ENCODE measurements around the gene MMD. TPM values are rescaled to one million over a fixed set of nuclear protein-coding genes. Genes with fewer than 3 reads are reported as not detected.

MMD gene
- total and polyA plus RNA-seq, 2 of the 13 experiments (the other 11 are each of a cell fraction or from before 2014, with no cell fraction given), result 121 to 225 TPM

DNA sequence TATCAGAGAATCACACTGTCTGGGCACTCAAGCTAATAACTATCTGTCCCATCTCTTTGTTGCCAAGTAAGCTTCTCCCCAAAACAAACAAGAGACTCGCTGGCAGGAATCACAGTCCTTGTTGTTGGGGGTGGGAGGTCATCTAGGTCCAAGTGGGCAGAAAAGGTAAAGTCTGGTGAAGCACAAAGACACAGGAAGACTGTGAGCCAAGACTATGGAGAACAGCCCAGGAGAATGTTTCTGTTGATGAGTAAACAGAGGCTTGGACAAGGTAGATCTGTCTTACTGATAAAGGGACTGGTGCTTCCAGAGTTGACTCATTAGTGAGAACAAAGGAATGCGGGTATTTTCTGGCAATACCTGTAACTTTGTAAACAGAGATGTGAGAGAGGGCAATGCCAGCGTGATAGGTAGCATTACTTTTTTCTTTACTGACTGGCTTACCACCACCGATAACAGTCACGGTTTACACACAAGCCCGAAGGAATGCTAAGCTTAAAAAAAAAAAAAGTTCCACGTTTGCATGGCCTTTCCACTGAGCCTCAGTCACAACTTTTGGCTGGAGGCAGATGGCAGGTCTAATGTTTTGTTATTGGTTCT is 11.5 kb upstream of the MMD start (continued):
- TF ChIP-seq SKIL (CRISPR knock-in tag; IDR thresholded peaks at IDR 0.05; ENCODE audit: borderline replicate concordance) (peak; percentile 75; the same call in 1 of the 2 replicates), ETS1 (CRISPR knock-in tag; IDR thresholded peaks at IDR 0.05) (no peak), TEAD3 (CRISPR knock-in tag; optimal IDR thresholded peaks at IDR 0.05; ENCODE audit: borderline replicate concordance) (peak; percentile 65), HNF4G (IDR thresholded peaks at IDR 0.05; ENCODE audit: borderline replicate concordance, low read depth, low read length) (peak; percentile 23; the same call in 1 of the 2 replicates), HNF4G (CRISPR knock-in tag; IDR thresholded peaks at IDR 0.05; ENCODE audit: borderline replicate concordance, low read depth) (no peak), XRCC5 (optimal IDR thresholded peaks at IDR 0.05; ENCODE audit: low read length) (no peak), ESRRA (CRISPR knock-in tag; IDR thresholded peaks at IDR 0.05; ENCODE audit: low read depth) (no peak), ZNF446 (CRISPR knock-in tag; IDR thresholded peaks at IDR 0.05) (no peak), ASH2L (IDR thresholded peaks at IDR 0.05; ENCODE audit: insufficient read length, low read depth, low read length) (no peak), CBX1 (IDR thresholded peaks at IDR 0.05; ENCODE audit: low read depth) (peak; percentile 63), ZNF749 (CRISPR knock-in tag; IDR thresholded peaks at IDR 0.05; ENCODE audit: borderline replicate concordance) (no peak), ZNF17 (CRISPR knock-in tag; IDR thresholded peaks at IDR 0.05) (no peak), MXI1 (IDR thresholded peaks at IDR 0.05; ENCODE audit: borderline replicate concordance, low read depth, low read length) (no peak), ATM (IDR thresholded peaks at IDR 0.05; ENCODE audit: borderline replicate concordance) (no peak), NR2F6 (IDR thresholded peaks at IDR 0.05) (peak; percentile 75), NR2F6 (CRISPR knock-in tag; IDR thresholded peaks at IDR 0.05) (peak; percentile 71), GATA4 (IDR thresholded peaks at IDR 0.05; ENCODE audit: borderline replicate concordance, low read depth) (peak; percentile 84; the same call in 1 of the 2 replicates), ZBED4 (CRISPR knock-in tag; IDR thresholded peaks at IDR 0.05; ENCODE audit: borderline replicate concordance) (no peak)
- TF ChIP-seq, protein P1, sequence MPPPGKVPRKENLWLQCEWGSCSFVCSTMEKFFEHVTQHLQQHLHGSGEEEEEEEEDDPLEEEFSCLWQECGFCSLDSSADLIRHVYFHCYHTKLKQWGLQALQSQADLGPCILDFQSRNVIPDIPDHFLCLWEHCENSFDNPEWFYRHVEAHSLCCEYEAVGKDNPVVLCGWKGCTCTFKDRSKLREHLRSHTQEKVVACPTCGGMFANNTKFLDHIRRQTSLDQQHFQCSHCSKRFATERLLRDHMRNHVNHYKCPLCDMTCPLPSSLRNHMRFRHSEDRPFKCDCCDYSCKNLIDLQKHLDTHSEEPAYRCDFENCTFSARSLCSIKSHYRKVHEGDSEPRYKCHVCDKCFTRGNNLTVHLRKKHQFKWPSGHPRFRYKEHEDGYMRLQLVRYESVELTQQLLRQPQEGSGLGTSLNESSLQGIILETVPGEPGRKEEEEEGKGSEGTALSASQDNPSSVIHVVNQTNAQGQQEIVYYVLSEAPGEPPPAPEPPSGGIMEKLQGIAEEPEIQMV (CRISPR knock-in tag; IDR thresholded peaks at IDR 0.05; ENCODE audit: low read depth), result no peak
- TF ChIP-seq, protein P2, sequence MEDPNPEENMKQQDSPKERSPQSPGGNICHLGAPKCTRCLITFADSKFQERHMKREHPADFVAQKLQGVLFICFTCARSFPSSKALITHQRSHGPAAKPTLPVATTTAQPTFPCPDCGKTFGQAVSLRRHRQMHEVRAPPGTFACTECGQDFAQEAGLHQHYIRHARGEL (CRISPR knock-in tag; IDR thresholded peaks at IDR 0.05), result no peak
